ENCODE data around the gene STXBP6. TPM values are rescaled to one million over a fixed set of nuclear protein-coding genes. Genes with fewer than 3 reads are reported as not detected.

Gene STXBP6
- total and polyA plus RNA-seq, 2 of the 13 experiments (the other 11 are each of a cell fraction or from before 2014, with no cell fraction given) = 35.3 to 42.8 TPM

DNA sequence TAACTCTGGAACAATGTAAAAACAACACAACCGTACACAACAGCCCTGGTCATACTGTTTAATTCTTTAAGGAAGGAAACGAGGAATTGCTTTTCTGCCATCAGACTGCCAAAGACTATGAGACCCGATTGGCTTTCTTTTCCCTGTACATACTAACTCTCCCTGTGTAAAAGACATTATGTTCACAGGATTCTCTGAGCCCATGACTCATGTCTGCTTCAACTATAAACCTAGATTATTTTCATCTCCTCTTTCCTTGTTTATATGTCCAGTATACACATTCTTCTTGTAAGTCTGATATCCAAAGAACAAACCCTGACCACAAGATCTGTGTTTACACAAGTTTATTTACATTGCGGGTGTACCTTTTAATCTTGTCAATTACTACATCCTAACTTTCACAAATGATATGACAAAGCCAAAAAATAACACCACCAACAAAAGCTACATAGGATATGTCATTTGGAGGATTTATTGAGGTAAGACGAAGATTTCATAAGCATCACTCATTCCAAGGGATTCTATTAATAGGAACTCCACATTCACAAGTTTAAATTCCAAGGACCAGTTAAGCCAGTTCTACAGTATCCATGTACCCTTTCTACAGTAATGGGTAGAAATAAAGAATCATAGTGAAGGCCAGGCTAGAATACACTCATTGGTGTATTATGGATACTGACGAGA, 67.3 kb downstream of the STXBP6 start (continued):
- TF ChIP-seq, protein P1, sequence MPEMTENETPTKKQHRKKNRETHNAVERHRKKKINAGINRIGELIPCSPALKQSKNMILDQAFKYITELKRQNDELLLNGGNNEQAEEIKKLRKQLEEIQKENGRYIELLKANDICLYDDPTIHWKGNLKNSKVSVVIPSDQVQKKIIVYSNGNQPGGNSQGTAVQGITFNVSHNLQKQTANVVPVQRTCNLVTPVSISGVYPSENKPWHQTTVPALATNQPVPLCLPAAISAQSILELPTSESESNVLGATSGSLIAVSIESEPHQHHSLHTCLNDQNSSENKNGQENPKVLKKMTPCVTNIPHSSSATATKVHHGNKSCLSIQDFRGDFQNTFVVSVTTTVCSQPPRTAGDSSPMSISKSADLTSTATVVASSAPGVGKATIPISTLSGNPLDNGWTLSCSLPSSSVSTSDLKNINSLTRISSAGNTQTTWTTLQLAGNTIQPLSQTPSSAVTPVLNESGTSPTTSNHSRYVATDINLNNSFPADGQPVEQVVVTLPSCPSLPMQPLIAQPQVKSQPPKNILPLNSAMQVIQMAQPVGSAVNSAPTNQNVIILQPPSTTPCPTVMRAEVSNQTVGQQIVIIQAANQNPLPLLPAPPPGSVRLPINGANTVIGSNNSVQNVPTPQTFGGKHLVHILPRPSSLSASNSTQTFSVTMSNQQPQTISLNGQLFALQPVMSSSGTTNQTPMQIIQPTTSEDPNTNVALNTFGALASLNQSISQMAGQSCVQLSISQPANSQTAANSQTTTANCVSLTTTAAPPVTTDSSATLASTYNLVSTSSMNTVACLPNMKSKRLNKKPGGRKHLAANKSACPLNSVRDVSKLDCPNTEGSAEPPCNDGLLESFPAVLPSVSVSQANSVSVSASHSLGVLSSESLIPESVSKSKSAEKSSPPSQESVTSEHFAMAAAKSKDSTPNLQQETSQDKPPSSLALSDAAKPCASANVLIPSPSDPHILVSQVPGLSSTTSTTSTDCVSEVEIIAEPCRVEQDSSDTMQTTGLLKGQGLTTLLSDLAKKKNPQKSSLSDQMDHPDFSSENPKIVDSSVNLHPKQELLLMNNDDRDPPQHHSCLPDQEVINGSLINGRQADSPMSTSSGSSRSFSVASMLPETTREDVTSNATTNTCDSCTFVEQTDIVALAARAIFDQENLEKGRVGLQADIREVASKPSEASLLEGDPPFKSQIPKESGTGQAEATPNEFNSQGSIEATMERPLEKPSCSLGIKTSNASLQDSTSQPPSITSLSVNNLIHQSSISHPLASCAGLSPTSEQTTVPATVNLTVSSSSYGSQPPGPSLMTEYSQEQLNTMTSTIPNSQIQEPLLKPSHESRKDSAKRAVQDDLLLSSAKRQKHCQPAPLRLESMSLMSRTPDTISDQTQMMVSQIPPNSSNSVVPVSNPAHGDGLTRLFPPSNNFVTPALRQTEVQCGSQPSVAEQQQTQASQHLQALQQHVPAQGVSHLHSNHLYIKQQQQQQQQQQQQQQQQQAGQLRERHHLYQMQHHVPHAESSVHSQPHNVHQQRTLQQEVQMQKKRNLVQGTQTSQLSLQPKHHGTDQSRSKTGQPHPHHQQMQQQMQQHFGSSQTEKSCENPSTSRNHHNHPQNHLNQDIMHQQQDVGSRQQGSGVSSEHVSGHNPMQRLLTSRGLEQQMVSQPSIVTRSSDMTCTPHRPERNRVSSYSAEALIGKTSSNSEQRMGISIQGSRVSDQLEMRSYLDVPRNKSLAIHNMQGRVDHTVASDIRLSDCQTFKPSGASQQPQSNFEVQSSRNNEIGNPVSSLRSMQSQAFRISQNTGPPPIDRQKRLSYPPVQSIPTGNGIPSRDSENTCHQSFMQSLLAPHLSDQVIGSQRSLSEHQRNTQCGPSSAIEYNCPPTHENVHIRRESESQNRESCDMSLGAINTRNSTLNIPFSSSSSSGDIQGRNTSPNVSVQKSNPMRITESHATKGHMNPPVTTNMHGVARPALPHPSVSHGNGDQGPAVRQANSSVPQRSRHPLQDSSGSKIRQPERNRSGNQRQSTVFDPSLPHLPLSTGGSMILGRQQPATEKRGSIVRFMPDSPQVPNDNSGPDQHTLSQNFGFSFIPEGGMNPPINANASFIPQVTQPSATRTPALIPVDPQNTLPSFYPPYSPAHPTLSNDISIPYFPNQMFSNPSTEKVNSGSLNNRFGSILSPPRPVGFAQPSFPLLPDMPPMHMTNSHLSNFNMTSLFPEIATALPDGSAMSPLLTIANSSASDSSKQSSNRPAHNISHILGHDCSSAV (CRISPR knock-in tag; IDR thresholded peaks at IDR 0.05; ENCODE audit: borderline replicate concordance) = no peak
- TF ChIP-seq, protein P2, sequence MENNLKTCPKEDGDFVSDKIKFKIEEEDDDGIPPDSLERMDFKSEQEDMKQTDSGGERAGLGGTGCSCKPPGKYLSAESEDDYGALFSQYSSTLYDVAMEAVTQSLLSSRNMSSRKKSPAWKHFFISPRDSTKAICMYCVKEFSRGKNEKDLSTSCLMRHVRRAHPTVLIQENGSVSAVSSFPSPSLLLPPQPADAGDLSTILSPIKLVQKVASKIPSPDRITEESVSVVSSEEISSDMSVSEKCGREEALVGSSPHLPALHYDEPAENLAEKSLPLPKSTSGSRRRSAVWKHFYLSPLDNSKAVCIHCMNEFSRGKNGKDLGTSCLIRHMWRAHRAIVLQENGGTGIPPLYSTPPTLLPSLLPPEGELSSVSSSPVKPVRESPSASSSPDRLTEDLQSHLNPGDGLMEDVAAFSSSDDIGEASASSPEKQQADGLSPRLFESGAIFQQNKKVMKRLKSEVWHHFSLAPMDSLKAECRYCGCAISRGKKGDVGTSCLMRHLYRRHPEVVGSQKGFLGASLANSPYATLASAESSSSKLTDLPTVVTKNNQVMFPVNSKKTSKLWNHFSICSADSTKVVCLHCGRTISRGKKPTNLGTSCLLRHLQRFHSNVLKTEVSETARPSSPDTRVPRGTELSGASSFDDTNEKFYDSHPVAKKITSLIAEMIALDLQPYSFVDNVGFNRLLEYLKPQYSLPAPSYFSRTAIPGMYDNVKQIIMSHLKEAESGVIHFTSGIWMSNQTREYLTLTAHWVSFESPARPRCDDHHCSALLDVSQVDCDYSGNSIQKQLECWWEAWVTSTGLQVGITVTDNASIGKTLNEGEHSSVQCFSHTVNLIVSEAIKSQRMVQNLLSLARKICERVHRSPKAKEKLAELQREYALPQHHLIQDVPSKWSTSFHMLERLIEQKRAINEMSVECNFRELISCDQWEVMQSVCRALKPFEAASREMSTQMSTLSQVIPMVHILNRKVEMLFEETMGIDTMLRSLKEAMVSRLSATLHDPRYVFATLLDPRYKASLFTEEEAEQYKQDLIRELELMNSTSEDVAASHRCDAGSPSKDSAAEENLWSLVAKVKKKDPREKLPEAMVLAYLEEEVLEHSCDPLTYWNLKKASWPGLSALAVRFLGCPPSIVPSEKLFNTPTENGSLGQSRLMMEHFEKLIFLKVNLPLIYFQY (CRISPR knock-in tag; IDR thresholded peaks at IDR 0.05; ENCODE audit: borderline replicate concordance) = no peak
- TF ChIP-seq ZNF292 (CRISPR knock-in tag; IDR thresholded peaks at IDR 0.05; ENCODE audit: borderline replicate concordance, low read depth) = no peak
- no peak for TF ChIP-seq KLF6 (CRISPR knock-in tag; IDR thresholded peaks at IDR 0.05)
- TF ChIP-seq GPN1 (CRISPR knock-in tag; IDR thresholded peaks at IDR 0.05; ENCODE audit: borderline replicate concordance) = no peak
- TF ChIP-seq, protein P3, sequence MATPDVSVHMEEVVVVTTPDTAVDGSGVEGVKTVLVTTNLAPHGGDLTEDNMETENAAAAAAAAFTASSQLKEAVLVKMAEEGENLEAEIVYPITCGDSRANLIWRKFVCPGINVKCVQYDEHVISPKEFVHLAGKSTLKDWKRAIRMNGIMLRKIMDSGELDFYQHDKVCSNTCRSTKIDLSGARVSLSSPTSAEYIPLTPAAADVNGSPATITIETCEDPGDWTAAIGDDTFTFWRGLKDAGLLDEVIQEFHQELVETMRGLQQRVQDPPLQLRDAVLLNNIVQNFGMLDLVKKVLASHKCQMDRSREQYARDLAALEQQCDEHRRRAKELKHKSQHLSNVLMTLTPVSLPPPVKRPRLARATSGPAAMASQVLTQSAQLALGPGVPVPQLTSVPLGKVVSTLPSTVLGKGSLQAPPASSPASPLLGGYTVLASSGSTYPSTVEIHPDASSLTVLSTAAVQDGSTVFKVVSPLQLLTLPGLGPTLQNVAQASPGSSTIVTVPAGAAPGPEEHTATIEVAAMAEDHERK (CRISPR knock-in tag; IDR thresholded peaks at IDR 0.05; ENCODE audit: low read depth) = no peak
- no peak for TF ChIP-seq SRSF9 (IDR thresholded peaks at IDR 0.05; ENCODE audit: borderline replicate concordance, insufficient read depth, low read depth, low read length, poor library complexity, severe bottlenecking)
- TF ChIP-seq ZNF879 (CRISPR knock-in tag; IDR thresholded peaks at IDR 0.05) = no peak
- TF ChIP-seq BRCA1 (CRISPR knock-in tag; IDR thresholded peaks at IDR 0.05) = no peak
- TF ChIP-seq ZNF792 (CRISPR knock-in tag; IDR thresholded peaks at IDR 0.05) = no peak
- peak; percentile 90 for TF ChIP-seq ZNF629 (CRISPR knock-in tag; conservative IDR thresholded peaks at IDR 0.05)
- no peak for TF ChIP-seq ZNF768 (CRISPR knock-in tag; IDR thresholded peaks at IDR 0.05)
- TF ChIP-seq BCL6 (CRISPR knock-in tag; IDR thresholded peaks at IDR 0.05) = peak; percentile 62
- TF ChIP-seq MXI1 (IDR thresholded peaks at IDR 0.05; ENCODE audit: borderline replicate concordance, low read depth, low read length) = no peak
- no peak for TF ChIP-seq ZNF7 (CRISPR knock-in tag; IDR thresholded peaks at IDR 0.05)
- TF ChIP-seq SMARCE1 (IDR thresholded peaks at IDR 0.05; ENCODE audit: borderline replicate concordance) = no peak
- TF ChIP-seq ZNF672 (CRISPR knock-in tag; IDR thresholded peaks at IDR 0.05) = no peak

Data from HepG2 (cell line).